Non-pigmented ciliary epithelial cell (primary cell): Measurements from ENCODE around the gene FRMD4B.
"Not testable (repeated sequence)": the region's sequence is repeated elsewhere in the genome, so short reads cannot be mapped to it uniquely, and the experiment has no call there.

Experiments used
- DNase-seq: peaks from one replicate; pipeline ENCODE4 v3.0.0-alpha.2; 2010; ENCODE audit warnings: low read depth

Gene FRMD4B

DNA sequence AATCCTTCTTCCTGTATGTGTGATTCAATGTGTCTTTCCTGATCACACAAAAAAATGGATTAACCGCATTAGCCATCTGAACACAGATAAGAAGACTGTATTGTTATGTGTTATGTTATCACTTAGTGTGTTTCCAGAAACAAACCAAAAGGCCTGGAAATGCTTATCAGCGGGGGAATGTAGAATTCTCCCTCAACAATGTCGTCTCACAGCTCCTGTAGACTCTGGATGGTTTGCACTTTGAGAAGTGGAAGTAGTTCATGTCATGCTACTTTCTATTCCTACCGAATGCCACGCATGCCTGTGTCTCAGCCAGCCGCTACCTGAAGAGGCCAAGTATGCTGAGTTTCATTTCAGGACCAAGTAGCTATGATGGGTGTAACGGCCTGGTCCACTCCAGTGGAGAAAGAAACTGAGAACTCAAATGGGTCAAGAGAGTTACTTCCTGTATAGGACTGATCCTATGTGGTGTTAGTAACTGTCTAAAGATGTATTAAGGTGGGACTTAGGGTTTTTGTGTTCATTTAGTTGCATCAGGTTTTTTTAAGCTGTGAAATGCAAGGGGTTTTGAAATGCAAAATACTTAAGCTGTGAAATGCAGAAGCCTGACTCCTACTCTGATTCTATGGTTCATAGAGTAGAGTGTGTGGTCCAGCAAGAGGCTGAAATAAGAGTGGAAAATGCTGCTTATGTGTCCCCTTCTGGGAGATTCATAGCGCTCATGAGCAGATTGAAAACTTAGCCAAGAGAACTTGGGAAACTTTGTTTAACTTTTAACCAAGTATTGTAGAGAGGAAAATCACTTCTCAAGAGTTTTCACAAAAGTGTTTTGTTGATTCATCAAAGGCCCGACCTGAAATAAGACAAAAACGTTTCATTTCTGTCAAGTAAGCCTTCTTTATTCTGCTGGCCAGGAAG is 145.0 kb downstream of the FRMD4B start:
- DNase-seq: no peak

DNA sequence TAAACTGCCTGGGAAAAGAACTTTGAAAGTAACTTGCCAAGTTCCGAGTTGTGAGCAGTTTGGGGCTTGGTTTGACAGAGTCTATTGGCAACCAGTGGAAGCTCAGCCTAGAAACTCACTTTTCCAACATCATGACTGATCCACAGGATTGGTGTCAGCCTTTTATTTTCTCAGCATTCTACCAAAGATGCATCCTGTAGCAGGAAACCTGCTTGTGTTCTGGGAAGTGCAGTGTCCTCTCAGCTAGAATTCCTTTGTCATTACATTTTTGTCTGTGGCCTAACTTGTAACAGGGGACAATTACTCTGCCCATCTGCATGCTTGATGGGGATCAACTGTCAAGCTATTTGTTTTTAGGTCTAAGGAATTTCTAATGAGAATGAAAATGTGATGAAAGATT is 146.8 kb downstream of the FRMD4B start:
- no peak for DNase-seq

DNA sequence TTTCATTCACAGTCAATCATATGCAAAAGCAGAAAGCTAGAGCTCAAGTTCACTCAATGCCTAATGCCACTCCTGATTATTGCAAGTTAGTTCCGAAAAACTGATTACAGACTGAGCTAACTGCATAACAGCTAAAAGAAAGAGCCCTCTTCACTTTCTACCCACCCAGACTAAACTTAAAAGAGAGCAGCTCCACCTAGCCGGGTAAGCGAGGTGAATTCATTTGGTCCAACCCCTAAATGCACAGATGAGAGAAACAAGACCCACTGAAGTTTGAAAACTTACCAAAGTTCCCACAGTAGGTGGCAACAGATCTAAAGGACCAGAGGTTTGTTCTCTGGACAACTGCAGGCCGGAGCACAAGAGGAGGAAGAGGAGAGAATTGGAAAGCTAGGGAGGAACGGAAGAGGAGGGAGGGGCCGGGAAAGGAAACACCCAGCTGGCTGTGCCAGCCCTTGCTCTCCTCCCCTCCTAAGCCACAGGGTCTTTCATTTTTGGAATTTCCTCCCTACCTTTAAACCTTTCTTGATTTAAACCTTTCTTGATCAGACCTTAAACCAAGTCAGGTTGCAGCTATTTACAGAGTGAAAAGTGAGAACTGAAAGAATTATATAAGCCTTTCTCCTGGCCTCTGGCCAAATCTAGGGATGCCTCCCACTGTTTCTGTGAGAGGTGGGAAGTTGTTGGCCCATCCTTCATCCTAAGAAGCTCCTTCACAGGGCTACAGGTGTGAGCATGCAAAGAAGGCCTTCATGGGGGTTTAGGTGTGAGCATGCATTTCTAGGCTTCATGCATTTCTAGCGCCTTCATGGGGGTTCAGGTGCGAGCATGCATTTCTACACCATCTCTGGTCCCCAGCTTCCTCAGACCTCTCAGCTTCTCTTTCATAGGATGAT is 148.8 kb downstream of the FRMD4B start:
- DNase-seq: no peak

DNA sequence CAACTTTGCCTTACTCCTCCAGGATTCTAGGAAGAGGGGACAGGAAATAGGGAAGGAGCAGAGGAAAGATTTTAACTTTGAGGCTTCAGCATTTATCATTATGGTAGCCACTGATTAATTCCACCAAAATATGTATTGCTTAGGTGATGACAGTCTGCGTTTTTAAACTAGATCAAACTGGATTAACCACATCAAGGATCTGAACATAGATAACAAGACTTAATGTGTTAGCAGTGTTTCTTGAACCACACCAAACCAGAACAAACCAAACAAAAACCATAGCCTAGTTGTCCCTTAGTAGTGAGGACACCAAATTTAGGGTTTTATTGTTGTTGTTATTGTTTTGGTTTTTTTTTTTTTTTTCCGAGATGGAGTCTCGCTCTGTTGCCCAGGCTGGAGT is 150.0 kb downstream of the FRMD4B start:
- DNase-seq: no peak

DNA sequence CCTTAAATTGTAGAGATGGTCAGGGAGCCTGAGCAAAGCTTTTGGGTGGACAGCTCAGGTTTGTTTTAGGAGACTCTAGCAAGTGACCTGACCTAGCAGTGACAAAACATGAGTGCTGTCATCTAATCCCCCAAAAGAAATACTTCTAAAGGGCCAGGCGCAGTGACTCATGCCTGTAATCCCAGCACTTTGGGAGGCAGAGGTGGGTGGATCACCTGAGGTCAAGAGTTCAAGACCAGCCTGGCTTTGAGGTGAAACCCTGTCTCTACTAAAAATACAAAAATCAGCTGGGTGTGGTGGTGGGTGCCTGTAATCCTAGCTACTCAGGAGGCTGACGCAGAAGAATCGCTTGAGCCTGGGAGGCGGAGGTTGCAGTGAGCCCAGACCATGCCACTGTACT is 150.7 kb downstream of the FRMD4B start:
- DNase-seq: not testable (repeated sequence)

DNA sequence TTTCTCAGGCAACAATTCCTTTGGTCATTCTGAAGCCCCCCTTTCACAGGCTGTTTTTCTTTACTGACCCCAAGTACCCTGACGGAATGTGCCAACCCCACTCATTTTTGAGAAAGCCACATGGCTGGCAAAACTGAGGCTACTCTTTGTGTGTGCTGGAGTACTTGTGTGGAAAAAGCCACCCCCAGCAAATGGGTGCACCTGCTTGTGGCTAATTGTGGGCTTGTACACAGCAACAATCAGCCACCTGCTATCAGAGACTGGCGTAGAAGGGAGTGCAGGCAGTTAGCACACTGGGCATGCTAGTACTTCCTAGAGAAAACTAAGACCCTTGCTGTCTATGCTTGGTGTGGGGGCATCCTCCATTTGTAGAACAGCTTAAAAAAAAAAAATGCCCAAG is 153.4 kb downstream of the FRMD4B start:
- no peak for DNase-seq

DNA sequence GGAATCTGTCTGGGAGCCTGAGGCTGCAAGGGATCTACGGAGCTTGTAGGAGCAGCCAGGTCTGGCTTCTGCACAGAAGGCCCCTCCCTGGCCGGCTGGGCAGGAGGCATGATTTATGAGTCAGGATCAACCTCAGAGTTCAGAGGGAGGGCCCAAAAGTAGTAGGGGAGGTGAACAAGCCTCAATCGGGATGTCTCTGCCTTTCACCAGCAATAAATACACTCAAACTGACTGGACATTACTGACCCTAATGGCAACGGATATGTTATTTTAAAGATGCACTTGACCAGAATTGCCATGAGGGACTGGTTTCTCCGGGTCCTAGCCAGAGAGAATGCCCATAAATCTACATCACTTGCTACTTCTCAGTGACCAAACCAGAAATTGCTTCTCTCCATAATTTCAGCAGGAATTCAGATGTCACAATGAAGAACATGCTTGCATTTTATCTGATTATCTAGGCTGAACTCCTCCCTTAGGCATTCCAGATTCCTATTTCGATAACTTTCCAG is 153.9 kb downstream of the FRMD4B start:
- no peak for DNase-seq

DNA sequence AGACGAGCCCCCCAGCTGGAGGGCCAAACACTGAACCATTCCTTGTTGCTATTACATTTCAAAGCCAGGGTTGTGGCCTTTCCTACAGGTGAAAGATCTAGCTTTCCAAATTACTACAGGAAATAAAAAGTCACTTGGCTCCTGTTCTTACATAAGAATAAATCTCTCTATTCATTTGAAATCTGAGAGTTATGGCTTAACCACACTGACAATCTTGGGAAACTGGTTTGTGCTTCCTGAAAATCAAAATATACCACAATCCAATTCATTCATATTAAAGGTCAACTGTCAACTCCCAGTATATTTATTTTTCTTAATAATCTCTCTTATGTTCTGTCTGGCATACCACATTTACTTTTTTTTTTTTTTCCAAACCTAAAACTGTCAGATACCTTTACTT is 159.8 kb downstream of the FRMD4B start:
- no peak for DNase-seq

DNA sequence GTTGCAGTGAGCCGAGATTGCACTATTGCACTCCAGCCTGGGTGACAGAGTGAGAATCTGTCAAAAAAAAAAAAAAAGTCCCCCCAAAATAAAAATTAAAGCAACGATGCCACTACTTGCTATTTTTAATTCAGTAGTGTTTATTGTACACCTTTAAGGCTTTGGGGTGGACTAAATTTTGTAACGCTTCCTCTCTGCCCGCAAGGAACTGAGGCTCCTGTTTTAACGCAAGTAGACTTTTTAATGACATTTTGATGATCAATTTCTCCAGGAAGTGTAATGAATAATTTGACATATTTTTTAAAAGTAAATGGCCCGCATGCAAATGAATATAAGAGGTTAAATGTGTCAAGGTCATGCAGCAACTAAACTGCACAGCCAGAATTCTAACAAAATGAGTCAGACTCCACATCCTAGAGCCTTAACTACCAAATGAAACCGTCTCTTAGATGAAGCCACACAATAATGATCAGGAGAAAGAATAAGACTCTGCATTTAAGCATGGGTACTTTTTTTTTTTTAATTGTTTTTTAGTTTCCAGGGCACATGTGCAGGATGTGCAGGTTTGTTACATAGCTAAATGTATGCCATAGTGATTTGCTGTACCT is 166.7 kb downstream of the FRMD4B start:
- DNase-seq: no peak

DNA sequence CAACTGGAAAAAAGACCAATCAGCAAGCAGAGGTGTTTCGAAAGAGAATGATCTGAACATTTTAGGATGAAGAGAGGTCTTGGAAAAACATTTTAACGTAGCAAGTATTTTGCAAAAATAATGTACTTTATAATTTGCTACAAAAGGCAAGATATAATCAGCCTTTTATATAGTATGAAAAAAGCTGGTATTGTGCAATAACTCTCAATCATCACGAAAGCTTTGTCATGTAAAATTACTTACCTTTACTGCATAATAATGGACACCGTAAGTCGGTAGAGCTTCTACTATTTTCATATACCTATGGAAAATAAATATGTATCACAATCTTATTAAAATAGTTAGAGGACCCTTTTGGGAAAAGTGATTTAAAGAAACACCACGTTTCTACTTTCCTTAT is 167.8 kb downstream of the FRMD4B start:
- no peak for DNase-seq

DNA sequence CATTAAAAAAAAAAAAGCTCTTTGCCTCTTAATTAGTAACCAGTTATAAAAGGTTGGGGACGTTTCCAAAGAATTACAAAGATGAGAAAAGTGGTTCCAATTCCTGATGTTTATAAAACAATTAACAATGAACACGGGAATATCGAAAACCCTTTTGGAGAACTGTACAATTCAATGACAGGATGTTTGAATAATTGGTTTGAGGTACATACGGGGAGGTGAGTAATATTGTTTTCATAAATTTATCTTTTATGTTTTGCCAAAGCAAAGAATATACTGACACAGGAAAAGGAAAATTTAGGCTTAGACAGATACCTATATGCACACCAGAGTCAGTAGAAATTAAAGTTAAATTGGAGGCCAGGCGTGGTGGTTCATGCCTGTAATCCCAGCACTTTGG is 168.9 kb downstream of the FRMD4B start:
- no peak for DNase-seq

DNA sequence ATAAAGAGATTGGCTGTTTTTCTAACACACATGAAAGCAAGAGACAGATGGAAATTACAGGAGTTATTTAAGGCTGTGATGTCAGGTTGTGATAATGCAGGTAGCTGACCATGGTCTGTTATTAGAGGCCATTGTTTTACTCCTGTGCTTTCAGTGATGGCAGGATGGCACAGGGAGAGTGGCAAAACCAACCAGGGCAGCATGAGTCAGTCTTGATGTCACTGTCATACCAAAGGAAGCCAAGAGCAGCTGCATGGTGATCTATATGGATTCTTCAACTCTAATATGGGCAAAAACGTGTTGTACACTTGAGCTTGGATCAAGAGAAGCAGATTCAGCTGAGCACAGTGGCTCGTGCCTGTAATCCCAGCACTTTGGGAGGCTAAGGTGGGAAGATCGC is 171.6 kb downstream of the FRMD4B start:
- DNase-seq: no peak

DNA sequence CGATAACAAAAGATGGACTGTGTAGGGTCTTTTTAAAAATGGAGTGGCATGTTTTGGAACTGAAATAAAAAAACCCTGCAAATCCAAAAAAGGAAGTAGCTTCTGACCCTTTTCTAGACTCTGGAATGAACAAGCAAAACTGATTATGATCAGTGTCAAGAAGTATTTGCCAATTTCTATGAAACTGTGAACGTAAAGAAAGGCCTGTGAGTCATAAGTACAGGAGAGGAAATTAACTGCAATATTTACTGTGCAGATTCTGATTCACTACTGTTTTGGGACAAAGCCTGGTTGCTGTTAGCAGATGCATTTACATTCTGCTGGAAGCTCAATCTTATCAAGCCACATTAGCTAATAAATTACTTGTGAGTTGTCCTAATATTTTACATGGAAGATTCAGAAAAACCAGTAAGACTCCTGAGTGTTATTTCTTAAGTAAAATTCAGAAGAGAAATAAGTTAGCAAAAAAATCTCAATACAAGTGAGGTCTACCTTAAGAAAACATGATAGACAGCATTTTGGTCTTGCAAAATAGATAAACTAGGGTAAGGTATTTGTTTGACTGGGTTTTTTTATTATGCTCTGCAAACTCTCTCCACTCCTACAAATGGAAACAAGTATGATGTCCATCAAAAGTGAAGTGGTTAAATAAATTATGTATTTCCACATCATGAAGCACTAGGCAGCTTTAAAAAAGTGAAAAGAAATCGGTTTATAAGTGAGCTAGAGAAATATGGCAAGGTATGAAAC is 173.3 kb downstream of the FRMD4B start:
- DNase-seq: peak; percentile 65

DNA sequence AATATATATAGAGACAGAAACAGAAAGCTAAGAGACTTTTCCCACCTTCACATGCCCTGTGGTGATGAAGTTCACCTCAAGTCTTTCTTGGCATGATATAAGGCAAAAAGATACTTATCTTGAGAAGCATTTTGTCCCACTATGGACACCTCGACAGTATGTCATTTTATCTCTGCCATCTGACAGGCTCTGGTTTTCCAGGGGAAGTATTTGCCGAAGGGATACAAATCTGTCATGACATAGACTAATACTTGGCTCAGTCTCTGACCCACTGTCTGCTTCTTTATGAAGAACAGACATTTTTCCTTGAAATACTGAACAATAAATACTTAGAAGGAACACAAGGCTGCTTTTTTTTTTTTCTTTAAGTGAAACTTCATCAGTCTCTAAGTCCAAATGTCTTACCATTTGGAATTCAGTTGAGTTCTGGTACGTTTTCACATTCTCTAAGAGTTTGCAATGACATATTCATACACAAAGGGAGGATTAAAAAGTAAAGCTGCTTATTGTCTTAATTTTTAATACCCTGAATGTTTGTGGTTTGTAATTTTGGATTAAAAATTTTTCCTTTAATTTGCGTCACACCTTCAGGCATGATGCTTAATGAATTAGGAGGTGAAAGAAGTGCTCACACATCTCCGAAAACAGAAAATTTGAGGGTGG is 175.7 kb downstream of the FRMD4B start:
- DNase-seq: no peak

DNA sequence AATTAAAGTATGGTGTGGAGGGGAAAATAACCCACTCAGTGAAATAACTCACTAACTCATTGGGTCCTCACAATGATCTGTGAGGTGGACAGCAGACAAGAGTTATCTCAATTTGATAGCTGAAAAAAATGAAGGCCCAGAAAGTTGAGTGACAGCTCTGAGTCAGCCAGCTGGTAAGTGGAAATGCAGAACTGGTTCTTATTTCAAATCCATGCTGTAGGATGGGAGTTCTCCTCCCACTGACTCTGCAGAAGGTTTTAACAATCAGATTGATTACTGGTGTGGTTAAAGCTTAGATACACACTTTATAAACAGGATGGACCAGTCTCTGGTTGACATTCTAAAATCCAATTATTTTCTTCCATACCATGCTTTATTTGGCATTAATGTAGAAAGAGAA is 176.5 kb downstream of the FRMD4B start:
- DNase-seq: no peak

DNA sequence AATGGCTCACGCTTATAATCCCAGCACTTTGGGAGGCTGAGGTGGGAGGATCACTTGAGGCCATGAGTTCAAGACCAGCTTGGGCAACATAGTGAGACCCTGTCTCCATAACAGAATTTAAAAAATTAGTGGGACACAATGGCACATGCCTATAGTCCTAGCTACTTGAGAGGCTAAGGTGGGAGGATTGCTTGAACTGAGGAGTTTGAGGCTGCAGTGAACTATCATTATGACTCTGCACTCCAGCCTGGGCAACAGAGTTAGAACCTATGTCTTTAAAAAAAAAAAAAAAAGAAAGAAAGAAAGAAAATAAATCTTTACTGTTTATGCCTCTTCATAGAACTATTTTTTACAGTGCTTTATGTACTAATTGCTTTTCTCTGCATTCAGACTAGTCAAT is 178.9 kb downstream of the FRMD4B start:
- DNase-seq: no peak

DNA sequence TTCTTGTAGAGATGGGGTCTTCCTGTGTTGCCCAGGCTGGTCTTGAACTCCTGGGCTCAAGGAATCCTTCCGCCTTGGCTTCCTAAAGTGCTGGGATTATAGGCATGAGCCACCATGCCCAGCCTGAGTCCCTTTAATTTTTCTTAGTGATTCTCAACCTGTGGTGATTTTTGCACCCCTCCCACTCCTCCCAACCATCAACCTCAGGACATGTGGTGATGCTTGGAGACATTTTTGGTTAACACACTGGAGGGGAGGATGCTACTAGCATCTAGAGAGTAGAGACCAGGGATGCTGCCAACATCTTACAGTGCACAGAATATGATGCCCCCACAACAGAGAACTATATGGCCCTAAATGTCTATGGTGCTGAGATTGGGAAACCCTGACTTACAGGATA is 180.5 kb downstream of the FRMD4B start:
- DNase-seq: no peak

DNA sequence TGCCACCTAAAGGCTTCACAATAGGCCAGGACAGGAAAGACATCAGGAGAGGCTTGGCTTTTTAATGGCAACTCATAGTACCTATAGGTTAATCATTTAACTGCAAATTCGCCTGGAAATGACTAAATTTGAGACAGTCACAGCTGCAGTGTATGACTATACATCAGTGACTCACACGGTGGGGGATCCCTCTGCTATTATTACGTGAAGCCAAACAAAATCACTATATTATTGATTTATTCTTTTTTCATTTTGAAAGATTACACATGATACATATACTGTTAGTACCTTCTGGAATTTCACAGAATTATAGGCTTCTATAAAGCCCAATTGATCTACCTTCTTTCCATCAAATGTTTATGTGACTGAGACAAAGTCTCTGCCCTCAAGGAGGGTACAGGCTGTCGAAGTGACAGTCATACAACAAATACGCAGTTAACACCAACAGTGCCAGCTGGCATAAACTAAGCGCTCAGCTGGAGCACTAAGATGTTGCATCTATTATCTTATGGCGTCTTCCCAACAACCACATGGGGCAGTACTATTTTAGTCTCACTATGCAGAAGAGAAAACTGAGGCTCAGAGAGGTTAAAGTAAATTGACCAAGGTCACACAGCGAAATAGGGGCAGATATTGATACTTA is 181.5 kb downstream of the FRMD4B start:
- DNase-seq: no peak

DNA sequence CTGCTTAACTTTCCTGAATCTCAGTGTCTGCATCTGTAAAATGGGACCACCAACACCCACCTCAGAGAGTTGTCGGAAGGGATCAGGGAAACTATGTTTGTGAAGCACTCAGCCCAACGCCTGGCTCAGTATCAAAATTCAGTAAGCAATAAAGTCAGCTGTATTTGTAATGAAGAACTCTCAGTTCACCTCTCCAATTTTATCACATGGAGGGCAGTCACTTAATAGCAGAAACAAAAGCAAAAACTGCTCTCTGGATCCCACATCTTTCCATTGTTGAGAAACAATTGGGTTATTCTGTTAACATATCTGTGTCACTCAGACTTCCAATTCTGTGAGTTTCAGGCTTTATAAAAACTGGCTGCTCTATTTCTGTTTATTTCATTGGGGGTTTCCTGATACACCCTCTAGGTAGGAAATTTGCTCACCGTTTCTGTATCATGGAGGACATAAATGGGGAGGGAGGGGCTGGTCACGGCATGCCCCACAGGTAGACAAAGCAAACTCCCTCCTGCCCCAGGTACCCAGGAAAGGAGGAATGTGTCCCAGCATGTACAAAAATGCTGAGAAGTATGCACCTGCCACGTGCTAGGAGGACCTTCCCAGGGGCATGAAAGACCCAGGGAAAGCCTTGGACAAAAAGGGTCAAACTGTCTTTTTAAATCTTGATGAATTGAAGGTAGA is 182.1 kb downstream of the FRMD4B start:
- DNase-seq: no peak

DNA sequence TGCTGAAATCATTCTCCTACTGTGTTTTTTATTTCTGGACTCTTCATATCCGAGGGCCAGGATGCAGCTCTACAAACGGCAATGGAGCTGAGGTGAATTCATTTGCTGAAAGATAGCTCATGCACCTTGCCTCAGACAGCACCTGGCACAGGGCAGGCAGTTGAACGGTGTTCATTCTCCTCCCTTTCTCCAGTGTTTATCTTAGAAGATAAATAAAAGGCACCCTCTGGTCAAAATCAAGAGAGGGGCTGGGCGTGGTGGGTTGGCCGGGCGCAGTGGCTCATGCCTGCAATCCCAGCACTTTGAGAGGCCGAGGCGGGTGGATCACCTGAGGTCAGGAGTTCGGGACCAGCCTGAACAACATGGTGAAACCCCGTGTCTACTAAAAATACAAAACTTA is 184.2 kb downstream of the FRMD4B start:
- DNase-seq: no peak
